Panc1 (cell line): ENCODE data around the gene MRE11. TPM values are rescaled to one million over a fixed set of nuclear protein-coding genes. Genes with fewer than 3 reads are reported as not detected.

Experiments used
- ATAC-seq: fragments of 200-7000 bp; cut with Tn5 transposase; 2 replicates; pipeline ENCODE4 v1.9.1; 2020; ENCODE audit warnings: mild to moderate bottlenecking, moderate library complexity
- BruUV-seq: library from RNA; stranded (reverse); fragments of 400-500 nt; replicated peaks from 2 replicates; lab custom pipeline; 2021; lab: Mats Ljungman, UMichigan
- CTCF ChIA-PET: fragments of 300-600 bp; sonication (Branson Sonifier 250); formaldehyde crosslinking; loops from one replicate; lab custom pipeline; 2022; ENCODE audit warnings: antibody characterized with exemption; lab: Charles Lee
- POLR2A ChIA-PET: fragments of 300-600 bp; sonication (Branson Sonifier 250); formaldehyde crosslinking; loops from one replicate; lab custom pipeline; 2022; ENCODE audit warnings: antibody characterized with exemption; lab: Charles Lee
- DNase-seq: peaks from one replicate; pipeline ENCODE4 v3.0.0-alpha.2; 2010; ENCODE audit warnings: low read depth, low spot score
- H3K27ac ChIP-seq: 2 replicates; pipeline ENCODE4 v1.5.1; 2011; ENCODE audit warnings: mild to moderate bottlenecking, low read length, inconsistent platforms
- H3K27me3 ChIP-seq: fragments of 200-500 bp; sonication (Bioruptor generic); 2 replicates; pipeline ENCODE4 v1.6.0; 2014; ENCODE audit warnings: low read length, inconsistent platforms; ENCODE audit not compliant: control insufficient read depth, insufficient read depth
- H3K36me3 ChIP-seq: fragments of 200-500 bp; sonication (Bioruptor generic); 2 replicates; pipeline ENCODE4 v1.5.1; 2014; ENCODE audit warnings: inconsistent platforms, mild to moderate bottlenecking, low read length, moderate library complexity; ENCODE audit not compliant: control insufficient read depth, insufficient read depth
- H3K4me1 ChIP-seq: 2 replicates; pipeline ENCODE4 v1.5.1; 2011; ENCODE audit warnings: inconsistent platforms, mild to moderate bottlenecking, low read length, moderate library complexity; ENCODE audit not compliant: control insufficient read depth, insufficient read depth
- H3K4me3 ChIP-seq, 2 experiments: 2 replicates each; pipeline ENCODE4 v1.5.1; 2011 to 2012; ENCODE audit warnings: low read depth in 2 of 2, low read length in 2 of 2, mild to moderate bottlenecking in 2 of 2, inconsistent platforms in 1 of 2, moderate library complexity in 1 of 2
- H3K9me3 ChIP-seq: fragments of 200-500 bp; sonication (Bioruptor generic); 2 replicates; pipeline ENCODE4 v1.5.1; 2014; ENCODE audit warnings: low read depth, mild to moderate bottlenecking, inconsistent platforms, low read length, moderate library complexity; ENCODE audit not compliant: control insufficient read depth, insufficient read depth
- POLR2AphosphoS5 ChIP-seq: IDR thresholded peaks from 2 replicates; pipeline ENCODE4 v1.6.1; 2012; ENCODE audit warnings: mild to moderate bottlenecking, low read depth, low read length, moderate library complexity
- SIN3A ChIP-seq: IDR thresholded peaks from 2 replicates; pipeline ENCODE4 v1.6.1; 2012; ENCODE audit warnings: low read depth, mild to moderate bottlenecking, low read length, moderate library complexity, borderline replicate concordance; ENCODE audit not compliant: insufficient read depth
- TCF7L2 ChIP-seq: IDR thresholded peaks from 2 replicates; pipeline ENCODE4 v1.6.1; 2011; ENCODE audit warnings: mild to moderate bottlenecking, low read depth, low read length, inconsistent platforms
- in situ Hi-C: cut with HindIII; loops from 2 replicates; pipeline ENCODE4 v1.10.0; 2016; ENCODE audit warnings: low sequenced_read_pairs, low pct_unique_long_range_greater_than_20kb
- intact Hi-C: fragments of 100-400 bp; cut with micrococcal nuclease; formaldehyde crosslinking; loops from one replicate; pipeline ENCODE4 v1.10.0; 2022; ENCODE audit not compliant: unreplicated experiment
- total RNA-seq: library from RNA; stranded (reverse); gene quantifications from one replicate; pipeline ENCODE4 v1.2.1, GENCODE V29; 2021; ENCODE audit not compliant: unreplicated experiment
- TF ChIP-seq, protein P1 (sequence below), 2 experiments: IDR thresholded peaks; 2 replicates each; pipeline ENCODE4 v1.6.1; 2011 to 2012; ENCODE audit warnings: low read depth in 2 of 2, control low read depth in 1 of 2, low read length in 1 of 2, mild to moderate bottlenecking in 1 of 2, moderate library complexity in 1 of 2; ENCODE audit not compliant: insufficient read depth in 1 of 2
- TF ChIP-seq, protein P2 (sequence below): fragments of 450-650 bp; IDR thresholded peaks from 2 replicates; pipeline ENCODE4 v1.5.1; 2017; ENCODE audit warnings: mild to moderate bottlenecking

The MRE11 gene
- total RNA-seq, 1 experiment from 2014 or later, result 35.0 TPM

DNA sequence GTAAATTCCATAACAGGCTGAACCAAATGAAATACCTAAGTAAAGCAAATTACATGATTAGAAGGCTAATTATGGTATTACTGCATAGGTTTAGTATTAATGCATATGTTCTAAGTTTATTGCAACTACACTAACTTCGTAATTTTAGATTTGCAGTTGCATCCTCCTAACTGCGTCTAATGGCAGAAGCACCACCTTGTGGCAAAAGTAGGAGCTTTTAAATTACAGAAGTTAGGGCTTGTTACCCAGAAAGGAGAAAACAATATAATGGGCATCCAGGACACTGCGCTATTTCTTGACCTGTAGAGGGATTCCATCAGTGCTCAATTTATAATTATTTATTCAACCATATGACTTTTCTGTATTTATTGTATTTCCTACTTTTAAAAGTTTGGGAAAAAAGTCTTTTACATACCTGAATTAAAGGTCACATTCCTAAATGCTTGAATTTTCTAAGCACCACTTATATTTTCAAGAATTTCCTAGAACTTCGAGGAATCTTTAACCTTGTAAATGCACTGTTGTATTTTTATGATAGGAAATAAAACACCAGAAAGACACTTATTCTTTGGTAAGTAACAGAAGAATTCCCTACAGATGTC is 76.2 kb downstream of the MRE11 start:
- TF ChIP-seq, protein P1, sequence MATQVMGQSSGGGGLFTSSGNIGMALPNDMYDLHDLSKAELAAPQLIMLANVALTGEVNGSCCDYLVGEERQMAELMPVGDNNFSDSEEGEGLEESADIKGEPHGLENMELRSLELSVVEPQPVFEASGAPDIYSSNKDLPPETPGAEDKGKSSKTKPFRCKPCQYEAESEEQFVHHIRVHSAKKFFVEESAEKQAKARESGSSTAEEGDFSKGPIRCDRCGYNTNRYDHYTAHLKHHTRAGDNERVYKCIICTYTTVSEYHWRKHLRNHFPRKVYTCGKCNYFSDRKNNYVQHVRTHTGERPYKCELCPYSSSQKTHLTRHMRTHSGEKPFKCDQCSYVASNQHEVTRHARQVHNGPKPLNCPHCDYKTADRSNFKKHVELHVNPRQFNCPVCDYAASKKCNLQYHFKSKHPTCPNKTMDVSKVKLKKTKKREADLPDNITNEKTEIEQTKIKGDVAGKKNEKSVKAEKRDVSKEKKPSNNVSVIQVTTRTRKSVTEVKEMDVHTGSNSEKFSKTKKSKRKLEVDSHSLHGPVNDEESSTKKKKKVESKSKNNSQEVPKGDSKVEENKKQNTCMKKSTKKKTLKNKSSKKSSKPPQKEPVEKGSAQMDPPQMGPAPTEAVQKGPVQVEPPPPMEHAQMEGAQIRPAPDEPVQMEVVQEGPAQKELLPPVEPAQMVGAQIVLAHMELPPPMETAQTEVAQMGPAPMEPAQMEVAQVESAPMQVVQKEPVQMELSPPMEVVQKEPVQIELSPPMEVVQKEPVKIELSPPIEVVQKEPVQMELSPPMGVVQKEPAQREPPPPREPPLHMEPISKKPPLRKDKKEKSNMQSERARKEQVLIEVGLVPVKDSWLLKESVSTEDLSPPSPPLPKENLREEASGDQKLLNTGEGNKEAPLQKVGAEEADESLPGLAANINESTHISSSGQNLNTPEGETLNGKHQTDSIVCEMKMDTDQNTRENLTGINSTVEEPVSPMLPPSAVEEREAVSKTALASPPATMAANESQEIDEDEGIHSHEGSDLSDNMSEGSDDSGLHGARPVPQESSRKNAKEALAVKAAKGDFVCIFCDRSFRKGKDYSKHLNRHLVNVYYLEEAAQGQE (IDR thresholded peaks at IDR 0.05; ENCODE audit: insufficient read depth in 1 of 2, low read depth in 2 of 2, low read length in 1 of 2), result no peak
- no peak for TF ChIP-seq POLR2AphosphoS5
- TF ChIP-seq SIN3A, result no peak
- TF ChIP-seq, protein P2, sequence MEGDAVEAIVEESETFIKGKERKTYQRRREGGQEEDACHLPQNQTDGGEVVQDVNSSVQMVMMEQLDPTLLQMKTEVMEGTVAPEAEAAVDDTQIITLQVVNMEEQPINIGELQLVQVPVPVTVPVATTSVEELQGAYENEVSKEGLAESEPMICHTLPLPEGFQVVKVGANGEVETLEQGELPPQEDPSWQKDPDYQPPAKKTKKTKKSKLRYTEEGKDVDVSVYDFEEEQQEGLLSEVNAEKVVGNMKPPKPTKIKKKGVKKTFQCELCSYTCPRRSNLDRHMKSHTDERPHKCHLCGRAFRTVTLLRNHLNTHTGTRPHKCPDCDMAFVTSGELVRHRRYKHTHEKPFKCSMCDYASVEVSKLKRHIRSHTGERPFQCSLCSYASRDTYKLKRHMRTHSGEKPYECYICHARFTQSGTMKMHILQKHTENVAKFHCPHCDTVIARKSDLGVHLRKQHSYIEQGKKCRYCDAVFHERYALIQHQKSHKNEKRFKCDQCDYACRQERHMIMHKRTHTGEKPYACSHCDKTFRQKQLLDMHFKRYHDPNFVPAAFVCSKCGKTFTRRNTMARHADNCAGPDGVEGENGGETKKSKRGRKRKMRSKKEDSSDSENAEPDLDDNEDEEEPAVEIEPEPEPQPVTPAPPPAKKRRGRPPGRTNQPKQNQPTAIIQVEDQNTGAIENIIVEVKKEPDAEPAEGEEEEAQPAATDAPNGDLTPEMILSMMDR, result peak; percentile 64; the same call in 1 of the 2 replicates
- TF ChIP-seq TCF7L2, result no peak
- Histone ChIP-seq H3K9me3 (no peaks in the 10 kb centered on the region), H3K36me3 (peaks cover 6% of the 10 kb centered on the region; the same call in 1 of the 2 replicates), H3K27ac (no peak overlapping the region), H3K4me3 (no peak overlapping the region), H3K27me3 (no peaks in the 10 kb centered on the region), H3K4me1 (no peaks in the 10 kb centered on the region)
- DNase-seq (no peak), ATAC-seq (peak; percentile 80)
- ChIA-PET CTCF (interaction anchor here (1.4 kb wide), 1 partner anchor 522 kb away, joined by 4 read pairs; no protein-coding TSS in a partner anchor), POLR2A (no interaction called here)
- no TSS peak for BruUV-seq
- in situ Hi-C loops (no loop called here), intact Hi-C loops (loop anchor here (5.0 kb wide), 2 partner anchors 235 to 520 kb away; no protein-coding TSS in a partner anchor)

DNA sequence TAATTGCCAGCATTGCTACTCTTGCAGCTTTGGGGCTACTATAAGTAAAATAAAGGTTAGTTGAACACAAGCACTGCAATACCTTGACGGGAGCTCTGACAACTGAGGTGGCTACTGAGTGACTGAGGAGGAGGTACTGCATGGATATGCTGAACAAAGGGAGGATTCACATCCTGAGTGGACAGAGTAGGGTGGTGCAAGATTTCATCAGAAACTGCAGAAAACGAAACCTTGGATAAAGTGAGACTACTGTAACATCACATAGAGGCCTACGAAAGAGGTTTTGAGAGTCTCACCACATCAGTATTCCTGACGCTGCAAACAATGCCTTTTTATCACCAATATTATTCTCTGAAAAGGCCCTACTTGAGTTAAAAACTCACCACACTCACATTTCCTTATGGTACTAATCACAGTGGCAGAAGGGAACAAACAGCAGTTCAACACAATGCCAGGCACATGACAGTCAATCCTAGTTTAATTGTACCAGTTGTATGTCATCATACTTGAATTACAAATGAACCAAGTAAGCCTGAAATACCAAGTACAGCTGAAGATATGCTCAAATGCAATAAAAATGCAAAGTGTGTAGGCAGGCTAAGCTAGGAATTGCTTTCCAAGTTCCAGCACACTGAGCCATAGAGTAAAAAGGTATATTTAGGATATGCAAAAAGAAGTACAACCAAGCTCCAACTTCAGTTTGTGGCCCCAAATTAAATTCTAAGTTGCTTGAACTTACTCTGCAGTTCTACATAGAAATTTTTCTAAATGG is 88.4 kb downstream of the MRE11 start:
- DNase-seq (no peak), ATAC-seq (no peak)
- ChIA-PET CTCF (no interaction called here), POLR2A (no interaction called here)
- BruUV-seq, result no TSS peak
- in situ Hi-C loops (no loop called here), intact Hi-C loops (no loop called here)
- Histone ChIP-seq H3K9me3 (no peaks in the 10 kb centered on the region), H3K36me3 (no peaks in the 10 kb centered on the region), H3K27me3 (peaks cover under 1% of the 10 kb centered on the region; the same call in 1 of the 2 replicates), H3K4me1 (no peaks in the 10 kb centered on the region), H3K4me3 (no peak overlapping the region), H3K27ac (no peak overlapping the region)
- TF ChIP-seq, protein P2, result no peak
- TF ChIP-seq TCF7L2, result no peak
- TF ChIP-seq POLR2AphosphoS5, result no peak
- TF ChIP-seq SIN3A, result no peak
- TF ChIP-seq, protein P1 (IDR thresholded peaks at IDR 0.05; ENCODE audit: insufficient read depth in 1 of 2, low read depth in 2 of 2, low read length in 1 of 2), result no peak
